Loucy (cell line): ENCODE data around the gene GRHL1.

Experiments
- EZH2phosphoT487 ChIP-seq: fragments of 200-600 bp; IDR thresholded peaks from 2 replicates; pipeline ENCODE4 v1.6.1; 2018; ENCODE audit warnings: antibody characterized with exemption, mild to moderate bottlenecking, moderate library complexity, borderline replicate concordance
- TF ChIP-seq, protein P1 (sequence below): fragments of 200-600 bp; sonication (generic); conservative IDR thresholded peaks from 2 replicates; pipeline ENCODE4 v1.5.1; 2014; ENCODE audit warnings: mild to moderate bottlenecking, antibody characterized with exemption, low read length

DNA sequence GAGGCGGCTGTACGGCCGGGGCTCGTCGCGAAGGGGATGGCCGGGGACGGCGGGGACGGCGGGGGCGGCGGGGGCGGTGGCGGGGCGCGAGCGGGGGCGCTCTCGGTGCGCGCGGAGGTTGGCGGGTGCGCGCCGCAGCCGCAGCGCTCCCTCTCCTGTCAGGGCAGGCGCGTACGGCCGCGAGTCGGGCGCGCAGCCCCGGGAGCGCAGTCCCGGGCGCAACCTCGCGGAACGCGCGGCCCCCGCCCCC is 296 bp upstream of the GRHL1 start:
- TF ChIP-seq, protein P1, sequence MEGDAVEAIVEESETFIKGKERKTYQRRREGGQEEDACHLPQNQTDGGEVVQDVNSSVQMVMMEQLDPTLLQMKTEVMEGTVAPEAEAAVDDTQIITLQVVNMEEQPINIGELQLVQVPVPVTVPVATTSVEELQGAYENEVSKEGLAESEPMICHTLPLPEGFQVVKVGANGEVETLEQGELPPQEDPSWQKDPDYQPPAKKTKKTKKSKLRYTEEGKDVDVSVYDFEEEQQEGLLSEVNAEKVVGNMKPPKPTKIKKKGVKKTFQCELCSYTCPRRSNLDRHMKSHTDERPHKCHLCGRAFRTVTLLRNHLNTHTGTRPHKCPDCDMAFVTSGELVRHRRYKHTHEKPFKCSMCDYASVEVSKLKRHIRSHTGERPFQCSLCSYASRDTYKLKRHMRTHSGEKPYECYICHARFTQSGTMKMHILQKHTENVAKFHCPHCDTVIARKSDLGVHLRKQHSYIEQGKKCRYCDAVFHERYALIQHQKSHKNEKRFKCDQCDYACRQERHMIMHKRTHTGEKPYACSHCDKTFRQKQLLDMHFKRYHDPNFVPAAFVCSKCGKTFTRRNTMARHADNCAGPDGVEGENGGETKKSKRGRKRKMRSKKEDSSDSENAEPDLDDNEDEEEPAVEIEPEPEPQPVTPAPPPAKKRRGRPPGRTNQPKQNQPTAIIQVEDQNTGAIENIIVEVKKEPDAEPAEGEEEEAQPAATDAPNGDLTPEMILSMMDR, result no peak
- no peak for TF ChIP-seq EZH2phosphoT487
